Suppressor macrophage (primary cell): Measurements from ENCODE around the gene NDST1.
A peak's percentile ranks its signal among the peaks of the same experiment; 100 is the strongest.

Source experiments
- DNase-seq, 4 experiments: peaks; one replicate each; pipeline ENCODE4 v3.0.0-alpha.2; 2020 to 2022

NDST1 gene

GRCh38 chr5:150489360-150490295, 18.3 kb upstream of the NDST1 start:
- DNase-seq = peak; percentile 82 to 91 (median 88)

- no peak for DNase-seq
Measured at GRCh38 chr5:150490296-150490669, 17.6 kb upstream of the NDST1 start.

GRCh38 chr5:150490754-150491153, 17.2 kb upstream of the NDST1 start:
- DNase-seq = peak; percentile 47 to 70 (median 68)

- peak in 1 of 4 experiments; percentile 1 for DNase-seq
Measured at GRCh38 chr5:150491876-150492275, 16.1 kb upstream of the NDST1 start.

- DNase-seq = no peak
Measured at GRCh38 chr5:150492621-150493020, 15.3 kb upstream of the NDST1 start.

- DNase-seq = no peak
Measured at GRCh38 chr5:150496098-150496497, 11.8 kb upstream of the NDST1 start.

GRCh38 chr5:150496534-150496933, 11.4 kb upstream of the NDST1 start:
- DNase-seq = peak in 1 of 4 experiments; percentile 0

GRCh38 chr5:150497274-150497988, 10.5 kb upstream of the NDST1 start:
- peak in 1 of 4 experiments; percentile 1 for DNase-seq

GRCh38 chr5:150497989-150498317, 10.0 kb upstream of the NDST1 start:
- no peak for DNase-seq

GRCh38 chr5:150498501-150498900, 9.4 kb upstream of the NDST1 start:
- DNase-seq = no peak

- no peak for DNase-seq
Measured at GRCh38 chr5:150498971-150499370, 9.0 kb upstream of the NDST1 start.

GRCh38 chr5:150499437-150499956, 8.4 kb upstream of the NDST1 start:
- DNase-seq = peak in 1 of 4 experiments; percentile 1

GRCh38 chr5:150500328-150500841, 7.5 kb upstream of the NDST1 start:
- DNase-seq = no peak

- no peak for DNase-seq
Measured at GRCh38 chr5:150500905-150501304, 7.0 kb upstream of the NDST1 start.

GRCh38 chr5:150502106-150502505, 5.8 kb upstream of the NDST1 start:
- no peak for DNase-seq

- DNase-seq = no peak
Measured at GRCh38 chr5:150502847-150503246, 5.1 kb upstream of the NDST1 start.

- no peak for DNase-seq
Measured at GRCh38 chr5:150503386-150503785, 4.5 kb upstream of the NDST1 start.

- DNase-seq = no peak
Measured at GRCh38 chr5:150503977-150504620, 3.8 kb upstream of the NDST1 start.

GRCh38 chr5:150505041-150505511, 2.9 kb upstream of the NDST1 start:
- no peak for DNase-seq

GRCh38 chr5:150505816-150506215, 2.1 kb upstream of the NDST1 start:
- DNase-seq = no peak

GRCh38 chr5:150506571-150507473, 1.1 kb upstream of the NDST1 start:
- DNase-seq = no peak

- no peak for DNase-seq
Measured at GRCh38 chr5:150508277-150508640, 328 bp downstream of the NDST1 start.
